NCI-H82 treated with DMSO at 0.1 percent for 48 hours (cell line): ENCODE results near the gene FBXL7.

Experiments
- DNase-seq: peaks from one replicate; lab custom pipeline; 2025; ENCODE audit not compliant: unreplicated experiment; lab: John Stamatoyannopoulos, UW

The FBXL7 gene

DNA sequence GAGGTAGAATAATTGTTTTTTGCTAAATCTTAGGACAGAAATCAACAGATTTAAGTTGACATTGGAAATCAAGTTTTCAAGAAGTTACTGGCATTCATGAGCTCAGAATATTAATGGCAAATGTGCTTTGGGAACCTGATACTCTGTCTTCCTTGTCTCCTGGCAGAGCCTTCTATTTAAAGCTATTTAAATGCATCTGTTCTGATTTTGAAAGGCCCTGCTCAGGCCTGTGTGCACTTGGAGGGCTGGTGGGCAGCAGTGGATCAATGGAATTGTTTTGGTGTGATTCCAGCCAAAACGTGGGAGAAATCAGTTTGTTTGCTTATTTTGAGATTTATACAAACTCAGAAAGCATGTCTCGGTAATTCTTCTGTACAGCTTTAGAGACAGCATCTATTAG, 38.5 kb downstream of the FBXL7 start:
- no peak for DNase-seq

DNA sequence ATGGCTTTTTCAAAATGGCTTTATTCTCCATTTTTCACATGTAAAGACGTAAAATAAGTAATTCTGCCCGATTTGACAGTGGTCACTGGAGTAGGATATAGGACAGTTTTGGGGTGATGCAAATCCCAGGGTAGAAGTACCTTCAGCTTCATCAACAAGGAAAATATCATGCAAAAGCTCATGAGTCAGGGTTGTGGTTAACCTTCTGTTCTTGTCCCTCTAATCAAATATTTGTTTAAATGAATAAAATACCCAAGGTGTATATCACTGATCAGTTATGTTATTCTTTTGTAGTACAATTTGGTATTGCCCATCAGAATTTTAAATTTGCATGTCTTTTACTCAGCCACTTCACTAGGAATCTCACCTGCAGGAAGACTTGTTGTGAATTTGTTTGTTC, 40.0 kb downstream of the FBXL7 start:
- no peak for DNase-seq

DNA sequence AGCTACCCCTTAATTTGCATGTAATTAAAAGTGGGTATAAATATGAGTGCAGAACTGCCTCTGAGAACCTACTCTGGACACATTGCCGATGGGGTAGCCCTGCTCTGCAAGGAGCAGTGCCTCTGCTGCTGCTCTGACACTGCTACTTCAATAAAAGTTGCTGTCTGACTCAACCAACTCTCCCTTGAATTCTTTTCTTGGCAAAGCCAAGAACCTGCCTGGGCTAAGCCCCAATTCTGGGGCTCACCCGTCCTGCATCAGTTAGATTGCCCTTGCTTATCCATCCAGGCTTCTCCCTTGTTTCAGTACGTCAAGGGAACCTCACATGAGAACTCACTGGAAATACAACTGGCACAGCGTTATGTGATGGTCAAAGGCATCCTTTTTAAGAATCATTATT, 44.1 kb downstream of the FBXL7 start:
- no peak for DNase-seq

DNA sequence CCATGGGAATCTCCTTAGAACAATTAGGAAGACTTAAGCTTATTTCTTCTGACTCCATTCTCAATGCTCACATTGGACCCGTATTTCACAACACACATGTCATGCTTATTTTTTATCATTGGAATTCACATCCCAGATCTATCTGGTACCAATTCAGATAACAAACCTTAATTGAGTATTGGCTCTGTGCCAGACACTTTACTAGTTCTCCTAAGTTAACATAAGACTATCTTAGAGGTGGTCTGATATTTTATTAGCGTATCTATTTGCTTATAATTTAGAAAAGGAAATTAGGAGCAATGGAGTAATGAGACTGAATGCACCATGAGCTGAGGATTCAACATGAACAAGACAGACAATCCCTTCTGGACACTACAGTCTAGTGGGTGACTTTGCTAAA, 45.1 kb downstream of the FBXL7 start:
- DNase-seq: no peak

DNA sequence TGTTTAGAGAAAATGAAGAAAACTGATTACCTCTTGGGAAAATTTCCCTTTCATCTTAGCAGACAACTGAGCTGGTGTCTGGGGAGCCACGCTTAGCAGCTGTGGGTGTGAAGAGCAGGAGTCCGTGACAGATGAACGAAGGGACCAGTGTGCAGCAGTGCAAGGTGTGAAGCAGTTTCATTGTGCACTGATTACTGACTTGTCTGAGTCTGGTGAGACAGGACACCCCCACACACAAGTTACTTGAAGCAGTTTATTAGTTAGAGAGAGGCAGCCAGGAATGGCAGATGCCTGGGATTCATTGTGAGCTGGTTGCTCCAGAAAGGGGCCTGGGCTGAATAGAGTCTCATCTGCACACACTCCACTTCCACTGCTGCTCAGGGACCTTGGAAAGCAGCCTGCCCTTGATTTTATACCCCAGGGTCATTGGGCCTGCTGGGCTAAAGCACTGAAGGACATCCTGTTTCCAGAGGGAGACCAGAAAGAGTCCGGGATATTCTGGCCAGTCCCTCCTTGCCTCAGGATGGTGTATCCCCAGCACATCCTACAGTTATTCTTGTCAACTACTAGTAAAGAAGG, 47.4 kb downstream of the FBXL7 start:
- DNase-seq: no peak

DNA sequence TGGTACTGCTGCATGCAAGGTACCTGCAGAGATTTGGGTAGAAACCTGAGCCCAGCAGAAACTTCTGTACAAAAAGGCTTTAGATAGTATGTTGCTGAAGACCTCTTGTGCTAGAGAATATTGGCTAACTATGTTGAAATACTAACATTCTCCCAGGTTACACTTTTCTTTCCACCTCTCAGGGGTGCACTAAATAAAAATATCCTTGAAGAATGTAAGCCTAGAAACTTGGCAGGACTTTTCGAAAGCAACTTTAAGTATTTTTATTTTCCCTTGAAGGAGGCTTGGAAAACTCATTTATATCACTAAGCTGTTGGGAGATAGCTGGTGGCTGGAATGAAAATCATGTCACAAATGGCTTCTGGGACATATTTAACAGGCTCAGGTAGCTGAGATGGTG, 50.0 kb downstream of the FBXL7 start:
- no peak for DNase-seq

DNA sequence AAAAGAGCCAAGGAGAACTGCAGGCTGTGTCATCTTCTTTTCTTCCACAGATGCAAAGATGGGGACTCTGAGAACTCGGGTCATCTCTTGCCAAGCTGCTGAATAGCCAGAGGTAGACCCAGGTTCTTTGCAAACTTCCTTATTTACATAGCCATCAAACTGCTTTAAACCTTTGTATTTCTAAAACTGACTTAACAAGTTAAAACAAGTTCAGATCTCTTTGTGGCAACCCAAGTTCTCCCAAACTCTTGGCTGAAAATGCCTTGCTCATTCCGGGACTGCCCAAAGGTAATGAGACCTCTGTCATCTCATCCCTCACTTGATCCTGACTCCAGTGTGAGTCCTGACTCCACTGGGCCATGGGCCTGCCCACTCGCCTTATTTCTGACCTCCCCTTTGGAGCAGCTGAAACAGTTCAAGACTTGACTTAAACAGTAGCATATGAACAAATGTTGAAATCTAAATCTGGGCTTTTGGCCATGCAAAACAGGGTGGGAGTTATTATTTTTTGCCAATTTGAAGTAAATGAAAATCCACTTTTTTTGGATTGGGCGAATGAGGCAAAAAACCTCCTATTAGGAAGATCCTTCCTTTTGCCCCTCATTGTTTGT, 50.6 kb downstream of the FBXL7 start:
- no peak for DNase-seq

DNA sequence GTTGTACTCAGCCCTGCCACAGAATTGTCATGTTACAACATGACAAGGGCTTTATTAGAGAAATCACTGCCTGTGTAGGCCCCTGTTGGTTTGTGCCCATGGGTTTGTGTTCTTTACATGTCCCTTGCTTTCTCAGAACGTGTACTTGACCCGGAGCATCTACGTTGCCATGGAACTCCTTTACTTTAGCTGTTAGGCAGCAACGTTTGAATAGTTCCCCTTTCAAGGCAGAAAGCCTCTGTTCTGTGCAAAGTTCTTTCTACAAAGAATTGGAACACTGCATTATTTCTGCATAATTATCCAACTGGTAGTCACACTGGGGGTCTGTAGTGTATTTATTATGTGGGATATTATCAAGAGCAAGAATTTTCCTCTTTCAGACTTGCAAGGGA, 51.1 kb downstream of the FBXL7 start:
- DNase-seq: no peak

DNA sequence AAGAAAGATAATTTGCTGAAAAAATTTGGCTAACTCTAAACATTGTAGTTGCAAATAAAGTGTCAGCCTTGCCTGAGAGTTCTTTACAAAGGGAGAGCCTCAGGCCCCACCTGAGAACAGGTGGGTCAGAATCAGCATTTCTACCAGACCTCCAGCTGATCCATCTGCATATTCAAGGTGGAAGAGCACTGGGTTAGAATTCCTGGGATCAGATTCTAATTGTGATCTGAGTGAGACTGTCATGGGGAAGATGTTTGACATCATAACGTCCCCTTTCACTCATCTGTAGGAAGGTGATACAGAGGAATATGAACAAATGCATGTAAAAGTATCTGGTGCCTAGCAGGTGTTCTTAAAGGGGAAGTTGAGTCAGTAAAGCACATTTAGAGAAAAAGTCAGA, 54.6 kb downstream of the FBXL7 start:
- no peak for DNase-seq

DNA sequence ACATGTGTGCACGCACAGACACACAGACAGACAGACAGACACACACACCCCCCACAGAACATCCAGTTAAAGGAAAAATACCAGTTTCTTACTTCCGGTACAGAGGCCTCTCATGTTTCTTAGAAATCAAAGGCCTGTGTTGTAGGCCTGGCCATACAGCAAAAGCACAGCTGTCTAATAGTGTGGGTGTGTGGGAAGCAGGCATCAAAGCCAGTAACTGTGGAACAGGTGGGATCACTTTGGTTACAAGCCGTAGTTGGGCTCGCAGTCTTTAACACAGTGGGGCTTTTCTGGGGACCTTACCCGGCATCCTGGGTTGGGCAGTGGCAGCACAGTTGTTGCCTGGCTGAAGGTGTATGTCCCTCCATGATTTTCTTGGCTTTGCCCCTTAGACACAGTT, 55.2 kb downstream of the FBXL7 start:
- DNase-seq: no peak

DNA sequence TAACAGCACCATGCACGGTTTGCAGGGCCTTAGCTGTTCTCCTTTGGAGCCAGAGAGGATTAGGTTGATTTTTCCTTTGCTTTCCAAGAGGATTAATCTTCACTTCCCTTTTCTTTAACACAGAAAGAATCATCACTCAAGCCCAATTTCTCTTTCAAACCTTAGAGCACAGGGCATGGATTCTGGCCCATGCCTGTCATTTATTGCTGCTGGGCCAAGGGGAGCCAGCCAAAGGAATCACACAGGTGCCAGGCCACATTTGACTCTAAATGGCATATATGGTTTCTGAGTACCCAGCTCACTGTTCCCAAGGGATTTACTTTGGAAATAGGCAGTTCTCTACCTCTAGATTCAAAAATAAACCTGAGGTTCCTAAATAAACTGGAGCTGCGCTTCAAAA, 58.3 kb downstream of the FBXL7 start:
- DNase-seq: no peak

DNA sequence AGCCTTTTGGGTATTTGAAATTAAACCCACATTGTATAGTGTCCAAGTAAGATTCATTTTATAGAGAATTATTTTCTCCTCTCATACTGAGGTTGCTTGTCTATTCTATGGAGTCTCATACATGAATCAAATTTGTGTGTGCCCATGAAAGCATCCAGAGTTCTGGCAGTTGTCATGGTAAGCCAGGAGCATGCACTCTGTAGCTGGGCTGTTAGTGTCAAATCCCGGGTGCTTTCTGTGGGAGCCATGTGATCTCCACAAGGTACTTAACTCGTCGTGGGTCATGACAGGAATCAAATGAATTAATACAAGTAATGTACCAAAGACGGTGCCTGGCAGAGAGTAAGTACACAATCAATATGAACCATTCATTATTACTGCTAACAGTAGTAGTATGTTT, 58.7 kb downstream of the FBXL7 start:
- DNase-seq: no peak

DNA sequence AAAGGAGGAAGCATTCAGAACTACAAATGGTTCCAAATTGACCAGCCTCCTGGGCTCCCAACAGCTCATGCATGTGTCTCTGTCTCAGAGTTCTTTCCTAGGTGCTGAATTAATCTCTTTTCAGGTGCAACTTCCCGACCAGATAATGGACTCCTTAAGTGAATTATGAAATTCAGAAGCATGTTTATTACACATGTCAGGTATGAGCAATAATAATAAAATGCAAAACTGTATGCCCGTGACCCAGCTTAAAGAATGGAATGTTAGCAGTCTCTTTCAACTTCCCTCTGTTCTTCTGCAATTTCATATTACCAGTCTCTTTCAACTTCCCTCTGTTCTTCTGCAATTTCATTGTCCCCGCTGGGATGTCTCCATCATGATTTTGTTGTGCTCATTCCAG, 60.4 kb downstream of the FBXL7 start:
- no peak for DNase-seq

DNA sequence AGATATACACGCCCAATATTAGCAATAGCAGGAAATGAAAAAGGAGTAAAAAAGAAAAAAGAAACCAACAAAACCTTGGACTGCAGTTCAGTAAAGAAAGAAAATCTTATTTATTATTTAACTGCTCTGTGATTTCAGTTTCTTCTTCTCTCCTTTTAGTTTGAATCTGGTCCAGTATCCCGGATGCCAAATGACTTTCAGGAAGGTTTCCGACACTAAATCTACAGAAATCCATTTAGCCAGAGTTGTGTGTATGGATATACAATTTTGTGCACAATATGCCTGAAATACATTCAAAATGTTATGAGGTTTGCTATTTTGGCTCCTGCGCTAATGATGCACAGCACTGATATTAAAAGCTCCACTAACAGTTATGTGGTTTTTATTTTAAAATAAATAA, 64.5 kb downstream of the FBXL7 start:
- DNase-seq: no peak

DNA sequence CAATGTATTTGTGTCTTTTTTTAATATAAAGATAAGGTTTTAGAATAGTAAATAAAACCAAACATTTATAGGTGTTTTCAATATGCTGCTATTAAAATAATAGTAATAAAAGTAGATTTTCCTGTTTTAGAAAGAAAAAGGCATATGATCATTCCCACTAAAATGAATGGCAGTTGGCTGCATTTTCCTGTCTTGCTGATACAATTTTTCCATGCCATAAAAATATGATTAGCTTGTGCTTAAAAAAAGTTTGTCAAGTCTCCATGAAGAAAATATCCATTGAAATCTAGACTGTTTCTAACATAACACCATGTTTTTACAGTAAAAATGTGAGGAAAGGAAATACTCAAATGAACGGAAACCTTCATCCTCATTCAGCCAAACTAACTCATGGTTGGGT, 65.0 kb downstream of the FBXL7 start:
- no peak for DNase-seq

DNA sequence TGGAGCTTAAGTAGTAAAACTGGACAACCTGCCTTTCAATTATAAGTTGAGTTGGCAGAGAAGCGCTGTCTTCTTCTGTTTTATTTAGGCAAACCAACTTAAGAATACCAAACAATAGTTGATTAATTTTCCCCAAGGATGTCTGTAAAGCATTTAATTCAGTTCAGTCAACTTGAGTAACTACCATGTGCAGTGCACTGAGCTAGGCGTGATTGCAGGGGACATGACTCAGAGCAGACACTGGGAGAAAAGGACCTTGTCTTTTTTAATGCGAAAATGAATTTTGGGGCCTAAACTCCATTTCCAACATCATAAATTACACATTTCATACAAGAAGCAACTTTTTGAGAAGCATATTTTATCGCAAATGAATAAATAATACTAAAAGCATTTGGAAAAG, 66.3 kb downstream of the FBXL7 start:
- no peak for DNase-seq

DNA sequence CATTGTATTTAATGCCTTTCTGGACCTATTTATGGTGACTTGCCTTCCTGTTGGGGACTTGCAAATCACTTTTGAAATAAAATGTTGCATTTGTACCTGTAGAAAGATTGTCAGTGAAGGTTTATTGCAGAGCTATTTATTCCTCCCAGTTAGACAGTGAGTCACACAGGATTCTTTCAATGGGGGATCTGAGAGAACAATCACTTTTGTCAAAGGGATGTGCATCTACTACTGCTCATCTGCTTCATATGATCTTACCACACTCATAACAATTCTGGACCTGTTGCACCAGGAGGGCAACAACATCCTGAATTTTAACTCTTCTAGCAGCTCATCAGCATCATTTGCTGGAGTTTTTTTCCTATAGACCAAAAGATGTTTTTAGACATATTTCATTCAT, 66.8 kb downstream of the FBXL7 start:
- DNase-seq: no peak

DNA sequence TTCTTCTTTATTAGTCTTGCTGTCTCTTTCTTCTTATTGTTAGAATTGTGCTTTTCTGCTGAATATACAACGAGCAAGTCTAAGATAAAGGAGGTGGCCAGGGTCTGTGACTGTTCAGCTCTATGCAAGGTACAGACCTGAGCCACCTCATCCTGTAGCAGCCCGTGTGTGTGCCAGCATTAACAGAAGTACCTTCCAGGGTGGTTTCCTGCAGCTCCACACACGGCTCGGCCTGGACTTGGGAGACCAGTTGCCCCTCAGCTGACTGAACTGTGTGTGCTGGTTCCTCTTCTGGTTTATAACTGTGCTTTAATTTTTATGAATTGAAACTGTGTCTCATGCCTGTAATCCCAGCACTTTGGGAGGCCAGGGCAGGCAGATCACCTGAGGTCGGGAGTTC, 70.5 kb downstream of the FBXL7 start:
- DNase-seq: no peak

DNA sequence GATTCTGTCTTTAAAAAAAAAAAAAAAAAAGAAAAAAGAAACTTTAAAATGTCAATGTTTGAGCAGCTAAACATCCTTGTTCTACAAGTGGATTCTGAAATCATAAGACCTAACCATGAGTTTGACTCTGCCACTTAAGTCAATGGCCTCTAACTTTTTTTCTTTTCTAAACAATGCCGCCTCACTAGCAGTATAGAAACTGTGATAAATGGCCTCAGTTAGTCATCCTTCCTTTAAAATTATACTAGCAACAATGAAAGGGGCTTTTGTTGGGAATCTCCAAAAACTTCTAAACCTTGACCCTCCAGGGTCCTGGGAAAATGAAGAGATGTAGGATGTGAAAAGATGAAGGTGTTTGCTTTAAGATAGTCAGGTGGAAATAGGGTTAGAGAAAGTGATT, 71.1 kb downstream of the FBXL7 start:
- DNase-seq: no peak

DNA sequence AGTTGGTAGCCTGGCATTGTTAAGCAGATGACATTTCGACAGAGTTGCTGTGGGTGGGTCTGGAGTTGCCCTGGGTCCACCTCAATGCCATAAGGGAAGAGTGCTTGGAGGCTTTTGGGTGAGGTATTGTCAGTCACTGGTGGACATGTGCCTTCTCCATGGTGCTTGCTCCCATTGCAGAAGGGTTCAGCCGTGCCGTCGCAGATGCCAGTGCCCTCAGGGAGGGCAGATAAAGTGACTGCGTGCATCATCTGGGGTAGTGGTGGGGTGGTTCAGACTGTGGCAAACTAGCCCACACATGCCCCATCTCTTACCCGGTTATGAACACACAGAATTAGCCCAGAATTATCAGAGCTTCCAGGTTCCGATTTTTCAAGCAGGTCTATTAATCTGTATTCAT, 71.6 kb downstream of the FBXL7 start:
- no peak for DNase-seq

DNA sequence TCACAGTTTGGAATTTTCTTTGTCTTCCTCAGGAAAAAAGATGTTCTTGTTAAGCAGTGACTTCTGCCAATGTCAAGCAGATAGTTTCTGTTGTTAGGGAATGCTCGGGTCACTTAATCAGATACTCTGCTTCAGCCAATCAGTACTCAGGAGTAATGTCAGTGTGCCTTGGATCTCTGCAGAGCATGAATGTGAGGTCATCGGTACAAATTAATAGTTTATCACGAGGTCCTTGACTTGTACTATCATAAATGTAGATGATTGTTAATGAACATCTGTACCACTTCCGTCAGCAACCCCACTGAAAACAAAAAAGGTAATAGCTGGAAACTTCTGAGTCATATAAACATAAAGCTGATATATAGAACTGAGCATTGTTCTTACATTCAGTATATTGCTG, 73.6 kb downstream of the FBXL7 start:
- no peak for DNase-seq

DNA sequence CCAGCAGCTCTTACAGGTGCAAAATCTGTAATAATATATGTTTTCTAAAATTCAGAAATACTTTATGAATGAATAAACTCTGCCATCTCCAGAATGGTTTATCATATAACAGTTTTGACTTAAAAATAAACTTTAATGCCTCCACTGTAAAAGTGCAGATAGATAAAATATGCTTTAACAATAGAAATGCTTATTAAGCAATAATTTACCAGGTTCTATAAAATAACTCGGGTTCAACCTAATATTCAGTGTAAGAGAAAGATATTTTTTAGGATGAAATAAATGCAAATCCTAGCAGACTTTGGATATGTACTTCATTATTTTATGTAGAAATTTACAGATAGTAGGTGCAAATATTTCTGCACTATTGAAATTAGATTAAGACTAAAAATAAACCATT, 74.1 kb downstream of the FBXL7 start:
- no peak for DNase-seq

DNA sequence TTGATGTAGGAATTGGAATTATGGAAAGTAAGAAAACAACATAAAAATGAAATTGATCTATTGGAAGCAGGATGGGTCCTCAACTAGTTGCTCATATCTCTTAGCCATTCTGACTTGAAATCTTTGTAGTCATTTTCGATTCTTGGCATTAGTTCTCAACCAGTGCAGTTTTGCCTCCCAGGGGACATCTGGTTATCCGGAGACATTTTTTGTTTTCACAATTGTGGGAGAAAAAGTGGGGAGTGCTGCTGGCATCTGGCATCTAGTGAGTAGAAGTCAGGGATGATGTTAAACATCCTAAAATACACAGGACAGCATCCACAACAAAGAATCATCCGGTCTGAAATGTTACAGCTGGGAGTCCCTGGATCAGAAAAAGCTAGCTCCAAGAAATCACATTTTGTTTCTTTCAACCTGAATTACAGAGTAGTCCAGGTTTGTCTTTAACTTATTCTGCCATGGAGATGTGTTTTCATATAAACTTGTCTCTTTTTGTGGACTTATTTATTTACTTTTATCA, 74.9 kb downstream of the FBXL7 start:
- no peak for DNase-seq
